GM10266 (cell line): Measurements from ENCODE around the gene BTN2A1.

Source experiments
- DNase-seq: peaks from one replicate; pipeline ENCODE4 v3.0.0; 2012; ENCODE audit errors: extremely low spot score
- TF ChIP-seq, protein P1 (sequence below): IDR thresholded peaks from 2 replicates; pipeline ENCODE4 v1.5.1; 2012; ENCODE audit warnings: mild to moderate bottlenecking, low read depth; ENCODE audit not compliant: control insufficient read depth, insufficient read depth; ENCODE audit errors: missing control alignments

BTN2A1 gene

DNA sequence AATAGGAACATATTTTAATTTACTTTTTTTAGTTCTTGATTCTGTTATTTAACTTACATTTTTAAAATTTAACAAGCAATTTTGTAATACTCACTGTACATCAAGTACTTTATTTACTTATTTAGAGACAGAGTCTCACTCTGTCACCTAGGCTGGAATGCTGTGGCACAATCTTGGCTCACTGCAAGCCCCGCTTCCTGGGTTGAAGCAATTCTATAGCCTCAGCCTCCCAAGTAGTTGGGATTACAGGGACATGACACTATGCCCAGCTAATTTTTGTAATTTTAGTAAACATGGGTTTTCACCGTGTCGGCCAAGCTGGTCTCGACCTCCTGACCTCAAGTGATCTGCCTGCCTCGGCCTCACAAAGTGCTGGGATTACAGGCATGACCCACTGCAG lies 10.5 kb upstream of the BTN2A1 start:
- no peak for DNase-seq
- TF ChIP-seq, protein P1, sequence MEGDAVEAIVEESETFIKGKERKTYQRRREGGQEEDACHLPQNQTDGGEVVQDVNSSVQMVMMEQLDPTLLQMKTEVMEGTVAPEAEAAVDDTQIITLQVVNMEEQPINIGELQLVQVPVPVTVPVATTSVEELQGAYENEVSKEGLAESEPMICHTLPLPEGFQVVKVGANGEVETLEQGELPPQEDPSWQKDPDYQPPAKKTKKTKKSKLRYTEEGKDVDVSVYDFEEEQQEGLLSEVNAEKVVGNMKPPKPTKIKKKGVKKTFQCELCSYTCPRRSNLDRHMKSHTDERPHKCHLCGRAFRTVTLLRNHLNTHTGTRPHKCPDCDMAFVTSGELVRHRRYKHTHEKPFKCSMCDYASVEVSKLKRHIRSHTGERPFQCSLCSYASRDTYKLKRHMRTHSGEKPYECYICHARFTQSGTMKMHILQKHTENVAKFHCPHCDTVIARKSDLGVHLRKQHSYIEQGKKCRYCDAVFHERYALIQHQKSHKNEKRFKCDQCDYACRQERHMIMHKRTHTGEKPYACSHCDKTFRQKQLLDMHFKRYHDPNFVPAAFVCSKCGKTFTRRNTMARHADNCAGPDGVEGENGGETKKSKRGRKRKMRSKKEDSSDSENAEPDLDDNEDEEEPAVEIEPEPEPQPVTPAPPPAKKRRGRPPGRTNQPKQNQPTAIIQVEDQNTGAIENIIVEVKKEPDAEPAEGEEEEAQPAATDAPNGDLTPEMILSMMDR: no peak

DNA sequence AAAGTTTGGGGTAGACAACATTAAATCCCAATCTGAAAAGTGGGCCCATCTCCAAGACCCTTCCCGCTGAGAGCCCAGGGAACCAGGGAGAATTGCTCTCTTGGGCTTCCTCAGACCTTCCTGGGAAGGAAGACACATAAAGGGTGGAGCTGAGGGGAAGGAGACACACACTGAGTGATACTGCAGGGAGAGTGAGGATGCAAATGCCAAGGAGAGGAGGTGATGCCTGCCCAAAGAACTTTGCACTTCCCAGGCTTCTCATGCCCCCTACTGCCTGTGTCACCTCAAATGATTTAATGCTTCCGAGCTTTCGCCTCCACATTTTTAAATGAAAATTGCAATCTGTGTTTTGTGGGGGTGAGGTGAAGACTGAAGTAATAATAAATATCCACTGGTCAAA lies 7.5 kb upstream of the BTN2A1 start:
- TF ChIP-seq, protein P1: no peak
- no peak for DNase-seq

DNA sequence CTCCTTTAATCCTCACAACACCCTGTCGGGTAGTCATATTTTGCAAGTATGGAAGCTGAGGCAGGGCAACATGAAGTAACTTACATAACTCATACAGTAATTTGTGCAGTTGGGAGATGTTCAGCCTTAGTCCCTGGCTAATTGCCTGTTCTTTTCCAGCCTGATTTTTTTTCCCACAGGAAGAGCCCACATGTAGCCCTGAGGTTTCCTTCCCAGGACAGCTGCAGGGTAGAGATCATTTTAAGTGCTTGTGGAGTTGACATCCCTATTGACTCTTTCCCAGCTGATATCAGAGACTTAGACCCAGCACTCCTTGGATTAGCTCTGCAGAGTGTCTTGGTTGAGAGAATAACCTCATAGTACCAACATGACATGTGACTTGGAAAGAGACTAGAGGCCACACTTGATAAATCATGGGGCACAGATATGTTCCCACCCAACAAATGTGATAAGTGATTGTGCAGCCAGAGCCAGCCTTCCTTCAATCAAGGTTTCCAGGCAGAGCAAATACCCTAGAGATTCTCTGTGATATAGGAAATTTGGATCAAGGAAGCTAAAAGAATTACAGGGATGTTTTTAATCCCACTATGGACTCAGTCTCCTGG lies 5.0 kb upstream of the BTN2A1 start:
- TF ChIP-seq, protein P1: no peak

DNA sequence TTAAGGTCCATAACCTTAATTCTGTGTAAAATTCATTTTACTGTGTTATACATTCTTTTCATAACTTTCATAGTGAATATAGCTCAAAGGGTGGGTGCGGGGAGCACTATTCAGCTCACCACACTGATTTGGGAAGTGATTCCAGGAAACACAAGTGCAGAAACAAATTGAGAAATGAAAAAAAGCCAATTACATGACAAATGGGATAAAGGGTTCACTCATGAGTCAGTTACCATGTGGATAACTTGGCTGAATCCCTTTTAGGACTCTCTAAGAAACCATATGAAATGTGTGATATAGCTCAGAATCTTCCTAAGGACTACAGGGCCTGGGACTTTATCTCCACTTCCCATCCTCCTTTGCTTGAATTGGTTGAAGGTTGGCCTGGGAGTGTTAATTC lies 3.1 kb upstream of the BTN2A1 start:
- TF ChIP-seq, protein P1: no peak
- no peak for DNase-seq

More for the DNA sequence above, 5.0 kb upstream of the BTN2A1 start:
- DNase-seq: no peak

DNA sequence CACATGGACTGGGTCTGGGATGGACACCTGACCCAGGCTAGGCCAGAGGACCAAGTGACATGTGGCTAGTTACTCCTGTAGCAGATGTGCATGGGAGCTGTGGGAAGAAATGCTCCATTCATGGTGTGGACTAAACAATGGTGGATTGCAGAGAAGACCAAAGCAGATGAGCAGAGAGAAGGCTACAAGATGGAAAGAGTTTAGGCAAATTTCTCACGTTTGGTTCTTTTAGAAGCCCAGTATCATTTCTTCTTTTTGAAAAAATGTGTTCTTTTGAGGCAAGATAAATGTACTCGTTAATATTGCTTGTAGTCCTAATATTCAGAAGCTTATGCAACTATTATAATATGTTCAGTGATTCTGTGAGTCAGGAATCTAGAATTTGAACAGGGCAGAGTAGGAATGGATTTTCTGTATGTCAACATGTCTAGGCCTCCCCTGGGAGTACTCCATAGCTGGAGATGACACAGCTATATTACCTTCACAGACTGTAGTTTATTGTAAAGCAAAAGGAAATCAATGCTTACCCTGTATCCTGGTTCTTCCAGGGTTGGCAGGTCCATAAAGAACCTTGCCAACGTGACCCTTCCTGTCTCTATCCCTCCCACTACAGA lies 2.3 kb upstream of the BTN2A1 start:
- TF ChIP-seq, protein P1: no peak

DNA sequence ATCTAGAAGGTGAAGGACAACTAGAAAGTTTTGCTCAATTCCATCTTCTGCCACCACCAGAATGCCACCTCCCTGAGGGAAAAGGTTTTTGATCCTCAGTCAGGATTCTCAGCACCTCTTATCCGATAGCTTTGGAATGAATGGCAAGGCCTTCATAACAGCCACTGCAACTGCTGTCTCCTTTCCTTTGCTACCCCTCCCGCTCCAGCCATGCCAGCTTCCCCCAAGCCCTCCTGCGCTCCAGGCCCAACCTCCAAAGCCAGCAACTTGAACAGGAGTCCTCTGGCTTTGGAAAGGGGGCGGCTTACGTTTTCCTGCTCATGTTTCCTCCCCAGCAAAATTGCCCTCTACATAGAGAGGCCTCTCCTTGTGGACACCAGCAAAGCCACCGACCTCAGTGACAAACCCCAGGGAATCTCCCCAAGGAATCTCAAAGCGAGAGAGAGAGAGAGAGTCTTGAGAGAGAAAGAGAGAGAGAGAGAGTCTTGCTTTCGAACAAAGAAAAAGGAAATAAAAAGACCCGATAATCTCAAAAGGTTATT lies 420 bp upstream of the BTN2A1 start:
- no peak for DNase-seq
- TF ChIP-seq, protein P1: no peak

More for the DNA sequence above, 2.3 kb upstream of the BTN2A1 start:
- no peak for DNase-seq
